Loucy (cell line): ENCODE data around the gene ERCC4.

Experiments
- H2AFZ ChIP-seq: fragments of 200-600 bp; sonication (generic); 2 replicates; pipeline ENCODE4 v1.6.0; 2016; ENCODE audit warnings: antibody characterized with exemption, mild to moderate bottlenecking, low read length, moderate library complexity
- H3F3A ChIP-seq: fragments of 200-600 bp; 2 replicates; pipeline ENCODE4 v1.6.0; 2016; ENCODE audit warnings: antibody characterized with exemption, low read depth, mild to moderate bottlenecking
- H3K27me3 ChIP-seq: fragments of 200-600 bp; sonication (generic); 2 replicates; pipeline ENCODE4 v1.6.1; 2014; ENCODE audit warnings: low read length, mild to moderate bottlenecking; ENCODE audit not compliant: insufficient read depth, poor library complexity, severe bottlenecking
- H3K36me3 ChIP-seq: fragments of 200-600 bp; sonication (generic); 2 replicates; pipeline ENCODE4 v1.6.1; 2016; ENCODE audit warnings: low read length; ENCODE audit not compliant: insufficient read depth
- H3K4me1 ChIP-seq: fragments of 200-600 bp; sonication (generic); 2 replicates; pipeline ENCODE4 v1.5.1; 2014; ENCODE audit warnings: low read length, mild to moderate bottlenecking; ENCODE audit not compliant: insufficient read depth, poor library complexity, severe bottlenecking
- H3K4me2 ChIP-seq: fragments of 200-600 bp; sonication (generic); 2 replicates; pipeline ENCODE4 v1.6.0; 2014; ENCODE audit warnings: antibody characterized with exemption, low read length, low read depth, mild to moderate bottlenecking; ENCODE audit not compliant: poor library complexity, severe bottlenecking
- H3K4me3 ChIP-seq: fragments of 200-600 bp; sonication (generic); 2 replicates; pipeline ENCODE4 v1.5.1; 2014; ENCODE audit warnings: low read length, mild to moderate bottlenecking, mixed read lengths; ENCODE audit not compliant: poor library complexity, severe bottlenecking
- H3K79me2 ChIP-seq: fragments of 200-600 bp; sonication (generic); 2 replicates; pipeline ENCODE4 v1.6.1; 2014; ENCODE audit warnings: low read length; ENCODE audit not compliant: insufficient read depth
- H3K9ac ChIP-seq: fragments of 200-600 bp; sonication (generic); 2 replicates; pipeline ENCODE4 v1.6.0; 2014; ENCODE audit warnings: mild to moderate bottlenecking, low read depth, low read length, moderate library complexity; ENCODE audit not compliant: poor library complexity, severe bottlenecking
- H3K9me2 ChIP-seq: fragments of 200-600 bp; sonication (generic); replicated peaks from 2 replicates; pipeline ENCODE4 v1.6.1; 2016; ENCODE audit warnings: low read depth, low read length, mixed read lengths
- H3K9me3 ChIP-seq: fragments of 200-600 bp; sonication (generic); 2 replicates; pipeline ENCODE4 v1.6.1; 2014; ENCODE audit warnings: mild to moderate bottlenecking, antibody characterized with exemption, low read length, low read depth; ENCODE audit not compliant: insufficient read depth
- H4K20me1 ChIP-seq: fragments of 200-600 bp; sonication (generic); 2 replicates; pipeline ENCODE4 v1.6.0; 2014; ENCODE audit warnings: antibody characterized with exemption, low read length, mild to moderate bottlenecking; ENCODE audit not compliant: insufficient read depth, poor library complexity, severe bottlenecking
- CTCF ChIP-seq: fragments of 200-600 bp; sonication (generic); conservative IDR thresholded peaks from 2 replicates; pipeline ENCODE4 v1.5.1; 2014; ENCODE audit warnings: mild to moderate bottlenecking, antibody characterized with exemption, low read length
- EZH2phosphoT487 ChIP-seq: fragments of 200-600 bp; IDR thresholded peaks from 2 replicates; pipeline ENCODE4 v1.6.1; 2018; ENCODE audit warnings: antibody characterized with exemption, mild to moderate bottlenecking, moderate library complexity, borderline replicate concordance

Gene ERCC4

GRCh38 chr16:13938480-13938879 lies 18.5 kb downstream of the ERCC4 start:
- Histone ChIP-seq H2AFZ (no peak overlapping the region), H3K36me3 (no peaks in the 10 kb centered on the region), H3K9ac (no peak overlapping the region), H3K4me2 (no peak overlapping the region), H3K79me2 (no peaks in the 10 kb centered on the region), H3K4me1 (no peaks in the 10 kb centered on the region), H3K9me3 (no peaks in the 10 kb centered on the region), H3K27me3 (no peaks in the 10 kb centered on the region), H3F3A (no peaks in the 10 kb centered on the region), H4K20me1 (no peaks in the 10 kb centered on the region), H3K9me2 (no peaks in the 10 kb centered on the region), H3K4me3 (no peak overlapping the region)
- no peak for TF ChIP-seq CTCF
- no peak for TF ChIP-seq EZH2phosphoT487

DNA sequence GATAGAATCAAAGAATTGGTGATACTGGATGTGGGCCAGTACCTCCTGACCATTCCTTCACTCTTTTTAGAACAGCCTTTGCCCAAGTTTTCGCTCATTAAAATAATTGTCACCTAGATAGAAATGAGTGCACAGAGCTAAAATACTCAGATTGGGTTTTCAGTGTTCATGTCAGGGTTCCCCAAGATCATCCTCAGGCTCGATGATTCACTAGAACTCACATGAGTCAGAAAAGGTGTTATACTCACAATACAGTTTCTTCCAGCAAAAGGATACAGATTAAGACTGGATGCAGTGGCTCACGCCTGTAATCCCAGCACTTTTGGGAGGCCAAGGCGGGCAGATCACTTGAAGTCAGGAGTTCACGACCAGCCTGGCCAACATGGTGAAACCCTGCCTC lies 19.9 kb downstream of the ERCC4 start:
- no peak for TF ChIP-seq EZH2phosphoT487
- TF ChIP-seq CTCF, result no peak
- no peaks in the 10 kb centered on the region for H3K4me1 ChIP-seq

GRCh38 chr16:13940397-13940933 lies 20.5 kb downstream of the ERCC4 start:
- H3K79me2 ChIP-seq, result no peaks in the 10 kb centered on the region
- H3F3A ChIP-seq, result no peaks in the 10 kb centered on the region
- TF ChIP-seq EZH2phosphoT487 (no peak), CTCF (no peak)
- H3K36me3 ChIP-seq, result no peaks in the 10 kb centered on the region
- H2AFZ ChIP-seq, result no peak overlapping the region
- no peaks in the 10 kb centered on the region for H4K20me1 ChIP-seq
- H3K9me2 ChIP-seq, result no peaks in the 10 kb centered on the region
- H3K4me3 ChIP-seq, result no peak overlapping the region
- H3K4me2 ChIP-seq, result no peak overlapping the region
- H3K4me1 ChIP-seq, result no peaks in the 10 kb centered on the region
- H3K9me3 ChIP-seq, result no peaks in the 10 kb centered on the region
- no peak overlapping the region for H3K9ac ChIP-seq
- no peaks in the 10 kb centered on the region for H3K27me3 ChIP-seq

More for the DNA sequence above, 19.9 kb downstream of the ERCC4 start:
- H3K9ac ChIP-seq, result no peak overlapping the region
- H2AFZ ChIP-seq, result no peak overlapping the region
- H3K9me3 ChIP-seq, result no peaks in the 10 kb centered on the region
- no peaks in the 10 kb centered on the region for H3K27me3 ChIP-seq
- H3K4me3 ChIP-seq, result no peak overlapping the region
- H3K79me2 ChIP-seq, result no peaks in the 10 kb centered on the region
- H3K4me2 ChIP-seq, result no peak overlapping the region
- H4K20me1 ChIP-seq, result no peaks in the 10 kb centered on the region
- H3K9me2 ChIP-seq, result no peaks in the 10 kb centered on the region
- H3F3A ChIP-seq, result no peaks in the 10 kb centered on the region
- H3K36me3 ChIP-seq, result no peaks in the 10 kb centered on the region
